Loucy (cell line): ENCODE results near the gene MARK3.
"Not testable (repeated sequence)": the region's sequence is repeated elsewhere in the genome, so short reads cannot be mapped to it uniquely, and the experiment has no call there.

Source experiments
- EZH2phosphoT487 ChIP-seq: fragments of 200-600 bp; IDR thresholded peaks from 2 replicates; pipeline ENCODE4 v1.6.1; 2018; ENCODE audit warnings: antibody characterized with exemption, mild to moderate bottlenecking, moderate library complexity, borderline replicate concordance
- TF ChIP-seq, protein P1 (sequence below): fragments of 200-600 bp; sonication (generic); conservative IDR thresholded peaks from 2 replicates; pipeline ENCODE4 v1.5.1; 2014; ENCODE audit warnings: mild to moderate bottlenecking, antibody characterized with exemption, low read length

DNA sequence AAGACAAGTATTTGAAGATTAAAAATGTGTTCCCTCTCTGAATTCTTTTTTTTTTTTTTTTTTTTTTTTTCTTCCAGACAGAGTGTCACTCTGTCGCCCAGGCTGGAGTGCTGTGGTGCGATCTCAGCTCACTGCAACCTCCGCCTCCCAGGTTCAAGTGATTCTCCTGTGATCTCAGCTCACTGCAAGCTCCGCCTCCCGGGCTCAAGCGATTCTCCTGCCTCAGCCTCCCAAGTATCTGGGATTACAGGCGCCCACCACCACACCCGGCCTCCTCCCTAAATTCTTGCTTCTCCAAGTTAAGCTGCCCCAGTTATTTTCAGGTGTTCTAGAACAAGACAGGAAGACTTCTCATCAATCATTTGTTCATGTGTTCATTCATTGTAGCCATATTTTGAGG is 127.0 kb downstream of the MARK3 start:
- TF ChIP-seq, protein P1, sequence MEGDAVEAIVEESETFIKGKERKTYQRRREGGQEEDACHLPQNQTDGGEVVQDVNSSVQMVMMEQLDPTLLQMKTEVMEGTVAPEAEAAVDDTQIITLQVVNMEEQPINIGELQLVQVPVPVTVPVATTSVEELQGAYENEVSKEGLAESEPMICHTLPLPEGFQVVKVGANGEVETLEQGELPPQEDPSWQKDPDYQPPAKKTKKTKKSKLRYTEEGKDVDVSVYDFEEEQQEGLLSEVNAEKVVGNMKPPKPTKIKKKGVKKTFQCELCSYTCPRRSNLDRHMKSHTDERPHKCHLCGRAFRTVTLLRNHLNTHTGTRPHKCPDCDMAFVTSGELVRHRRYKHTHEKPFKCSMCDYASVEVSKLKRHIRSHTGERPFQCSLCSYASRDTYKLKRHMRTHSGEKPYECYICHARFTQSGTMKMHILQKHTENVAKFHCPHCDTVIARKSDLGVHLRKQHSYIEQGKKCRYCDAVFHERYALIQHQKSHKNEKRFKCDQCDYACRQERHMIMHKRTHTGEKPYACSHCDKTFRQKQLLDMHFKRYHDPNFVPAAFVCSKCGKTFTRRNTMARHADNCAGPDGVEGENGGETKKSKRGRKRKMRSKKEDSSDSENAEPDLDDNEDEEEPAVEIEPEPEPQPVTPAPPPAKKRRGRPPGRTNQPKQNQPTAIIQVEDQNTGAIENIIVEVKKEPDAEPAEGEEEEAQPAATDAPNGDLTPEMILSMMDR: not testable (repeated sequence)
- not testable (repeated sequence) for TF ChIP-seq EZH2phosphoT487
